Measurements from ENCODE around the gene FSD1. TPM values are rescaled to one million over a fixed set of nuclear protein-coding genes. Genes with fewer than 3 reads are reported as not detected.

The FSD1 gene
- total and polyA plus RNA-seq, 9 of the 15 experiments (the other 6 are each of a cell fraction or from before 2014, with no cell fraction given): 0.11 to 1.9 (median 0.94) TPM; not detected in 1

- TF ChIP-seq E4F1 (CRISPR knock-in tag; IDR thresholded peaks at IDR 0.05; ENCODE audit: borderline replicate concordance) (no peak), TGIF2 (CRISPR knock-in tag; IDR thresholded peaks at IDR 0.05) (no peak), THAP12 (CRISPR knock-in tag; IDR thresholded peaks at IDR 0.05) (no peak), CBX5 (IDR thresholded peaks at IDR 0.05; ENCODE audit: borderline replicate concordance, low read depth) (no peak), OTX1 (CRISPR knock-in tag; IDR thresholded peaks at IDR 0.05) (no peak), IRF9 (tag; IDR thresholded peaks at IDR 0.05) (no peak), HOMEZ (CRISPR knock-in tag; IDR thresholded peaks at IDR 0.05) (no peak), JUND (IDR thresholded peaks at IDR 0.05; ENCODE audit: borderline replicate concordance, low read depth, low read length) (peak; percentile 80), JUND (tag; IDR thresholded peaks at IDR 0.05; ENCODE audit: borderline replicate concordance, low read depth, low read length) (peak; percentile 59; the same call in 1 of the 3 replicates), ZNF124 (CRISPR knock-in tag; IDR thresholded peaks at IDR 0.05) (no peak), FOXK1 (CRISPR knock-in tag; IDR thresholded peaks at IDR 0.05; ENCODE audit: borderline replicate concordance) (no peak), ZNF398 (CRISPR knock-in tag; IDR thresholded peaks at IDR 0.05) (no peak), ETV6 (IDR thresholded peaks at IDR 0.05; ENCODE audit: borderline replicate concordance in 1 of 2, low read depth in 2 of 2, low read length in 1 of 2) (no peak), ETV6 (CRISPR knock-in tag; IDR thresholded peaks at IDR 0.05; ENCODE audit: borderline replicate concordance) (no peak), PTBP1 (IDR thresholded peaks at IDR 0.05; ENCODE audit: low read depth, low read length) (no peak), PHB (CRISPR knock-in tag; IDR thresholded peaks at IDR 0.05) (no peak)
Observed at GRCh38 chr19:4310247-4311121, 6.1 kb downstream of the FSD1 start (continued).
